ENCODE results near the gene CARMIL3.

CARMIL3 gene

GRCh38 chr14:24062216-24062980 lies 10.6 kb downstream of the CARMIL3 start:
- DNase-seq (ENCODE audit: insufficient read length, low spot score) = no peak
- TF ChIP-seq POLR2A (IDR thresholded peaks at IDR 0.05; ENCODE audit: low read depth, low read length) = no peak
- FAIRE-seq = no peak

DNA sequence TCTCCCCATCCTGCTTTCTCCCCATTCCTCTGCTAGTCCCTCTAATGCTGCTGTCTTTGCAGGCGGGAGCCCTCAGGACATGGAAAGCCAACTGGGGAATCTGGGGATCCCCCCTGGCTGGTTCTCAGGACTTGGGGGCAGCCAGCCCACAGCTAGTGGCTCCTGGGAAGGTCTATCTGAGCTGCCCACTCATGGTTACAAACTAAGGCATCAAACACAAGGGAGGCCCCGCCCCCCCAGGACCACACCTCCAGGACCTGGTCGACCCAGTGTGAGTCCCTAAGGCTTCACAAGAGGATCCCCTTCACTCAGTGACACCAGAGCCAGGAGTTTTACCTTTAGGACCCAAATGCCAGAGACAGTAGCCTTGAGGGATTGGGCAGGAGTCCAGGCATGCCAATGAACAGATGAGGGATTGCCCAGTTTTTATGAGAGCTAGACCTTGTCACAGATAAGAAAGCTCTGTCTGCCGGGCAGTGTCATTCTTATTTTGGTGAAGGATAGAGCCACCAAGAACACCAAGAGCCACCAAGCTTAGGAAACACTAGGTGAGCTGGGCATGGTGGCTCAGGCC lies 11.5 kb downstream of the CARMIL3 start:
- DNase-seq (ENCODE audit: insufficient read length, low spot score) (no peak), FAIRE-seq (no peak)
- no peak for TF ChIP-seq POLR2A (IDR thresholded peaks at IDR 0.05; ENCODE audit: low read depth, low read length)

- FAIRE-seq (no peak), DNase-seq (ENCODE audit: insufficient read length, low spot score) (no peak)
- no peak for TF ChIP-seq POLR2A (IDR thresholded peaks at IDR 0.05; ENCODE audit: low read depth, low read length)
These were observed 12.4 kb downstream of the CARMIL3 start for GRCh38 chr14:24064091-24064795.

- no peak for TF ChIP-seq POLR2A (IDR thresholded peaks at IDR 0.05; ENCODE audit: low read depth, low read length)
- DNase-seq (ENCODE audit: insufficient read length, low spot score) (no peak), FAIRE-seq (no peak)
These were observed 13.0 kb downstream of the CARMIL3 start for GRCh38 chr14:24064856-24065255.

DNA sequence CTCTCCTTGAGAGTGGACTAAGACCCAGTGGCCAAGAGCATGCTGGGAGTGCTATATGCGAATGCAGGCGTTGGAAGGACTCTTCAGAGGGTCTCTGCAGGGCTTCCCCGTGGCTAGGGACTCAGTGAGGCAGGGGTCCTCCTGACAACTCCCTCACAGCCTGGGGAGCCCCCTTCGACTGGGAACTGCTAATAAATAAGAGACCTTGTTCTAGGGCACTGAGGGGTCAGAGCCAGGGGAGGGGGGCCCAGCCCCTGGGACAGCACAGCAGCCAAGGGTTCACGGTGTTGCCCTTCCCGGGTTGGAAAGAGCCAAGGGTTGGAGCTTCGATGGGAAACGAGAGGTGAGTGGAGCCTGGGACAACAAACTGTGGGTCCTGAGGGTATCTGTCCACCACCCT lies 13.6 kb downstream of the CARMIL3 start:
- DNase-seq (ENCODE audit: insufficient read length, low spot score) (no peak), FAIRE-seq (no peak)
- TF ChIP-seq POLR2A (IDR thresholded peaks at IDR 0.05; ENCODE audit: low read depth, low read length) = no peak

- no peak for DNase-seq (ENCODE audit: insufficient read length, low spot score)
- FAIRE-seq = no peak
- no peak for TF ChIP-seq POLR2A (IDR thresholded peaks at IDR 0.05; ENCODE audit: low read depth, low read length)
These were observed 14.8 kb downstream of the CARMIL3 start for GRCh38 chr14:24066496-24067132.

DNA sequence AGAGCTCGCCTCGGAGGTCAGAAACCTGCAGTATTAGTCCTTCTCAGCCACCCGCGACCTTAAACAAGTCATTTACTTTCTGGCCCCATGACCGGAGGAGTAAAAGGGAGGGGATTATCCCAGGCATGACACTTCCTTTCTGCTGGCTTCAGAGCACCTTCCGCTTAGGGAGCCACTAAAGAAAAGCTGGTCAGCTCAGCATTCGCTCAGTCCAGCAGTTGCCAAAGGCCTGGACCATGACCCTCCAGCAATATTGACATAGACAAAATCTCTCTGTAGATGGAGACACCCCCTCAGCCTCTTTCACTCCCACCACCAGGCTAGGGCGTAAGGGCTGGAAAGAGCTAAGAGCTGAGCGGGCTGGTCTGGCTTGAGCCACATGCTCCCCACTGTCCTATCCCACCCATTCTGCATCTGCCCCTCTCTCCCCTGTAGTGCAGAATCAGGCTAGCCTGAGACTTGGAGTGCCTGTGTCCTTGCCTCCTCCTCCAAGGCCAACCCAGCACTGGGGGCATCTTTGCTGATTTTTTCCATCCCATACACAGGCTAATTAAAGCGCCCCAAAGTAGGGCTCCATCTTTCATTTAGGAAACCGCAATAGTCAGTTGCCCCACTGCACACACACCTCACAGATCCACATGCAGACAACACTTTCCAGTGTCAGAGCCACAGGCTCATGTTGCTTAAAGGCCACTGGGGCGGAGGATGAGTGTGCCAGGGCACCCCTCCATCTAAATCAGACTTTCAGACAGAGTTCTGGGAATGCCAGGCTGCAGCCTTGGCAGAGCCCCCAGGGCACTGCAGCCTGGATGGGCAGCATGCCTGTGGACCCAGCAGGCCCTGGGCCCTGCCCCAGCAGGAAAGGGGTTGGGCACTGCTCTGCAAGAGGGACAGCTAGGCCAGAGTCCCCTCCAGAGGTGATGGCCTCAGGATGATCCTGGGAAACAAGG lies 15.6 kb downstream of the CARMIL3 start:
- no peak for DNase-seq (ENCODE audit: insufficient read length, low spot score)
- no peak for TF ChIP-seq POLR2A (IDR thresholded peaks at IDR 0.05; ENCODE audit: low read depth, low read length)
- no peak for FAIRE-seq

DNA sequence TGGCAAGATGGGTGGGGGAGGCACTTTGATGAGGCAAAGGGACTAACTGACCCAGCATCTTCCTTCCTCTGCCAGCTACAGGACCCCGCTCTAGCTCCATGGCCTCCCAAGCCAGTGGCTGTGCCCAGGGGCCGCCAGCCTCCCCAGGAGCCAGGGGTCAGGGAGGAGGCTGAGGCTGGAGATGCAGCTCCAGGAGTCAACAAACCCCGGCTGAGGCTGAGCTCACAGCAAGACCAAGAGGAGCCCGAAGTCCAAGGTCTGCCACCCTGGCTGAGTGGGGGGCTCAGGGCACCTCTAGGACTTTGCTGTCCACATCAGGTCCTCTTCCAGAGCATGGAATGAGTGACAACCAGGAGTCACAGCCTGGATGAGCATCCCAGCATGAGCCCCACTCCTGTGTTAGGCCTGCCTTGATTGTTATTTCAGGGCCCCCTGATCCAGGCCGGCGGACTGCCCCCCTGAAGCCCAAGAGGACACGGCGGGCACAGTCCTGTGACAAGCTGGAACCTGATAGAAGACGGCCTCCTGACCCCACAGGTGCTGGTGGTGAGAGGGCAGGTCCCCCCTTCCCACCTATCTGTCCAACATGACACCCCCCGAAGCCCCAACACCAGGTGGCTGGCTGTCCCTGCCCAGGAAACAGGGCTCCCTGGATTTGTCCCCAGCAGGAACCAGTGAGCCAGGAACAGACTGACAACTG lies 17.1 kb downstream of the CARMIL3 start:
- TF ChIP-seq POLR2A (IDR thresholded peaks at IDR 0.05; ENCODE audit: low read depth, low read length) = no peak
- FAIRE-seq (no peak), DNase-seq (ENCODE audit: insufficient read length, low spot score) (no peak)

- DNase-seq (ENCODE audit: insufficient read length, low spot score) (no peak), FAIRE-seq (no peak)
- no peak for TF ChIP-seq POLR2A (IDR thresholded peaks at IDR 0.05; ENCODE audit: low read depth, low read length)
These were observed 17.6 kb downstream of the CARMIL3 start for GRCh38 chr14:24069411-24069735.

DNA sequence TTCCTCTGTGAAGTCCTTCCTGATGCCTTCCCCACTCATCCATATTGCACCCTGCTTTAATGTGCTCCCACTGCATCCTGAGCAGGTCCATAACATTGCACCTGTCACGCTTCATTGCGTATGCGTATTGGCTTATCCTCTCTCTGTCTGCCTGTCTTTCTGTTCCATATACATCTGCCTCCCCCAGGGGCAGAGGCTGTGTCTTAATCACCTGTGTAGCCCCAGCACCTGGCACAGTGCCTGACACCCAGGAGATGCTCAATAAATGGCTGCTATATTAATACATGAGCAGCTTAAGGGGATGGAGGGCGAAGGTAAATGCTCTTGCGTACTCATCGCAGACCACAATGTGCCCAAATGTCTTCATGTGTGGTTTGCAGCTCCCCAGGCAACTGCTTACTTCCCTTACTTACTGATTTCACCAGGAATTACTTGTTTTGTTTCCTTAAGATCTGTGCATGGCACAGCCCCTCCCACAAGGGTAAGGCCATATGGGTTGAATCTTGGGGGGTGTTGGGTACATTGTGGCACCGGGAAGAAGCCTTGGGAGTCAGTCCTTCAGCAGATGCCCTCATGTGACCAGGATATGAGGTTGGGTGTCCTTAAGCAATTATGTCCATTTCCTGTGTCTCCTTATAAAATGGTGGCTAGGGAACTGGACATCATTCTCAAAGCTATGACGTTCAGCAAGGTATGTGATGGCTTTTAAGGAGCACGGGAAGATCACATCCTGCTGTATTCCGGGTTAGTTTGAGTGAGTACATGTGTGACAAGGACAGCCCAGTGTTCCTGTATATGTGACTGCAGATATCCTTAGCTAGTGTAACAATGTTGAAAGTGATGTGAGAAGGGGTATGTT lies 18.7 kb downstream of the CARMIL3 start:
- TF ChIP-seq POLR2A (IDR thresholded peaks at IDR 0.05; ENCODE audit: low read depth, low read length) = no peak
- FAIRE-seq = no peak
- DNase-seq (ENCODE audit: insufficient read length, low spot score) = no peak

- no peak for TF ChIP-seq POLR2A (IDR thresholded peaks at IDR 0.05; ENCODE audit: low read depth, low read length)
- DNase-seq (ENCODE audit: insufficient read length, low spot score) = no peak
- no peak for FAIRE-seq
These were observed 19.4 kb downstream of the CARMIL3 start, which contains the start of gene CPNE6 for GRCh38 chr14:24071144-24071697. Gene CPNE6 (plus strand): TSS chr14:24071562. CDS start chr14:24072937, 1,375 bp downstream.
